GM21529 (cell line): ENCODE data around the gene MYOD1.

Experiments
- ATAC-seq: cut with Tn5 transposase; IDR thresholded peaks from one replicate; pipeline ENCODE4 v1.9.1; 2021; ENCODE audit not compliant: unreplicated experiment

The MYOD1 gene

DNA sequence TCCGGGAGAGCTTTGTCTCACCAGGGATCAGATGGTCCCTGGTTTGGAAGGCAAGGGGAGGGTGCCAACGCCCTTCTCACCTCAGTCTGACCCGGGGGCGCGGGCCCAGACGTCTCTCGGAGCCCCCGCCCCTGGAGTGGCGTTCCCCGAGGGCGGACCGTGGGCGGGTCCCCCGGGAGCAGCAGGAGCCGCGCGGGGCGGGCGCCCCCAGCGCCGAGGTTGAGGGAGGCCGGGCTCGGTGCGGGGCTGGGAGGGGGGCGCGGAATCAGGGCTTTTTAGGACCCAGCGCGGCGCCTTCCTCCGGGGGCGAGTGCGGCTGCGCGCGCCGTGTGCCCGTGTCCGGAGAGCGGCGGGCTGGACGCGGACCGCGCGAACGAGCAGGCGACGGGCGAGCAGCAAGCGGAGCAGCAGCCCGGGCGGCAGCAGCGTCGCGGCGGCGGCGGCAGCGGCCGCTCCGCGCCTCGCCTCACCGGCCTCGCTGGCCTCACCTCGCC, 15.1 kb downstream of the MYOD1 start, which contains the start of gene KCNC1:
Gene KCNC1 (plus strand): TSS at position 364 of the 494 bp plus-strand sequence. CDS start 1,222 bp downstream, outside the sequence.
- ATAC-seq = no peak

DNA sequence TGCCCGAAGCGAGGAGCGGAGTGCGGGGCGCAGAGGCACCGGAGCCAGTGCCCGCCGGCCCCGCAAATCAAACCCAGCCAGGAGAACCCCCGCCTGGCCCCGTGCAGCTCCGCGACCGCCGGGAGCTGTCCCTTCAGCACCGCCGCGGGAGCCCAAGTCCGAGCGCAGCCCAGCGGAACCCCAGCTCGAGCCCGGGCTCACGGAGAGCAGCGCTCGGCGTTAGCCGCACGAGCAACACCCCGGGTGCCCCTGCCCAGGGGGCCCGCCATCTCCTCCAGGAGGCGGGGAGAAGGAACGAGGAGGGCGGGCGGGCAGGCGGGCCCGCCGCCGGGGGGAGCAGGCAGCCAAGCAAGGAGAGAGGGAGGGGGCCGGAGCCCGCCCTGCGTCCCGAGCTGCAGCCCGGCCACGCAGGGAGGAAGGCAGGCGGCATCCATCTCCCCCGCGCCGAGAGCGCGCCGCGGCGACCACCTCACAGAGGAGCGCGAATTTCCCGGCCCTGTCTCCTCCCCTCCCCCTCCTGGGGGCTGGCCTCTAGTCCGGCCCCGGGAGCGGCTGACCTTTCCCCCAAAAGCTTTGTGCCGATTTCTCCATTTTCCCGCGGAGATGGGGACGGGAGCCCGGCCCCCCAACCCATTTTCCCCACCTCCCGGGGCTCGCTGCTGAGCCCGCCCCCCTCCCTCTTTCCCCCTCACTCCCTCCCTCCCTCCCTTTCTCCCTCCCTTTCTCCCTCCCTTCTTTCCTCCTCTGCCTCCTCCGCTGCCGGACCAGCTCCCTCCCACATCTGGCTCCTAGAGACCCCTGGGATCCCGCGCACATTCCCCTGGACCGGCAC, 15.8 kb downstream of the MYOD1 start:
- ATAC-seq = no peak

DNA sequence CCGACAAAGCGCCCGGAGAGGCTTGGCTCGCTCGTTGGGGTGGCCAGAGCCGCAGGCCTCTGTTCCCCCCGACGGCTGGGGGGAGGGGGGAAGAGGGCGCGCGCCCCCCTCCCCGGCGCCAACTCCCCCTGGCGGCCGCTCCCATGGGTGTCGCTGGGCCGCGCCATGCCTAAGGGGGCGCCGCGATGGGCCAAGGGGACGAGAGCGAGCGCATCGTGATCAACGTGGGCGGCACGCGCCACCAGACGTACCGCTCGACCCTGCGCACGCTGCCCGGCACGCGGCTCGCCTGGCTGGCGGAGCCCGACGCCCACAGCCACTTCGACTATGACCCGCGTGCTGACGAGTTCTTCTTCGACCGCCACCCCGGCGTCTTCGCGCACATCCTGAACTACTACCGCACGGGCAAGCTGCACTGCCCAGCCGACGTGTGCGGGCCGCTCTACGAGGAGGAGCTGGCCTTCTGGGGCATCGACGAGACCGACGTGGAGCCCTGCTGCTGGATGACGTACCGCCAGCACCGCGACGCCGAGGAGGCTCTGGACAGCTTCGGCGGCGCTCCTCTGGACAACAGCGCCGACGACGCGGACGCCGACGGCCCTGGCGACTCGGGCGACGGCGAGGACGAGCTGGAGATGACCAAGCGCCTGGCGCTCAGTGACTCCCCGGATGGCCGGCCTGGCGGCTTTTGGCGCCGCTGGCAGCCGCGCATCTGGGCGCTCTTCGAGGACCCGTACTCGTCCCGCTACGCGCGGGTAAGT, 16.6 kb downstream of the MYOD1 start:
- no peak for ATAC-seq

DNA sequence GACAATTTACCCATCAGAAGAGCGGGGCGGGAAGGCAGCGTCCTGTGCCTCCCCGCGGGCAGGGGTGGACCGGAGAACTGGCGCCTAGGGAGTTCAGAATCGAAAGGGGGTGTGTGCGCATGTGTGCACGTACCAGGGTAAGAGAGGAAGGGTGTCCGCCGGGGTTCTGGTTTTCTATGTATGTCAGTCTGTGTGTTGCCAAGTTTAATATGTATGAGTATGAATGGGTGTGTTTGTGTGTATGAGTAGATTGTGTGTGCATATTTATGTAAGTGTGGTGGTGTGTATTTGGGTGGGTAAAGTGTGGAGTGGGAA, 17.2 kb downstream of the MYOD1 start:
- no peak for ATAC-seq

DNA sequence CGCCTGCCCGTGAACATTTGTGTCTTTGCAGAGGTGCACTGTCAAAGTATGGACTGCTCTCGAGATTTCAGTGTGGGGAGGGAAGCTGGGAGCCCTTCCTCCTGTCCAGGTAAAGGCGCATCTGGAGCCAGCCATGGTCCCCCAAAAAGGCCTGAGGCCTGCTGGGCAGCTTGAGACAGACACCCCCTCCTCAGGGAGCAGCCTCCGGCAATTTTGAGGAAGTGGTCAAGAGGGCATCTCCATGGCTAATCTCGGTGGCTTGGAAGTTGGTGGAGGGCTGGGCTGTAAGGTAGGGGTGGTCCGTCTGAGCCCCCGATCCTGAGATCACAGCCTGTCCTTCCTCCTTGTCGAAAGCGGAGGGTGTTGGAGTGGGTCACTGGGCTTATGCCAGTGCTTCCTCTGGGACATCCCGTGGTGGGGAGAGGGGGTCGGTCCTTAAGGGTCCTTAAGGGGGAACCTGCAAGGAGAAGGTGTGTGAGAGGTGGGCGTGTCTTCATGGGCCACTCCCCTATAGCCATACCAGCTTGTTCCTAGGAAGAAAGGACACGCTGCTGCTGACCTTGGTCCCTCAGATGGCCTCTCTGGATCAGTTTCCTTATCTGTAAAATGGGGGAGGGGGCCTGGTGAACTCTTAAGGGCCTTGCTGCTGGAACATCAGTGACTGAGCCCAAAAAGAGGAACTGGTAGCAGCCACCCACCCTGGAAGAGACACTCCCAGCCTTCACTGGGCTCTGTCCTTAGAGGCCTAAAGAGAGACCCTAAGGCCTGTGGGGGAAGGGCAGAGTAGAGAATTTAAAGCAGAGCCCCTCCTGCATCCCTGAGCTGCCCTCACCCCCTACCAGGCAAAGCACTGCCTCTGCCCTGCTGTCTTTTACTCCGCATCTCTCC, 17.8 kb downstream of the MYOD1 start:
- ATAC-seq = no peak

DNA sequence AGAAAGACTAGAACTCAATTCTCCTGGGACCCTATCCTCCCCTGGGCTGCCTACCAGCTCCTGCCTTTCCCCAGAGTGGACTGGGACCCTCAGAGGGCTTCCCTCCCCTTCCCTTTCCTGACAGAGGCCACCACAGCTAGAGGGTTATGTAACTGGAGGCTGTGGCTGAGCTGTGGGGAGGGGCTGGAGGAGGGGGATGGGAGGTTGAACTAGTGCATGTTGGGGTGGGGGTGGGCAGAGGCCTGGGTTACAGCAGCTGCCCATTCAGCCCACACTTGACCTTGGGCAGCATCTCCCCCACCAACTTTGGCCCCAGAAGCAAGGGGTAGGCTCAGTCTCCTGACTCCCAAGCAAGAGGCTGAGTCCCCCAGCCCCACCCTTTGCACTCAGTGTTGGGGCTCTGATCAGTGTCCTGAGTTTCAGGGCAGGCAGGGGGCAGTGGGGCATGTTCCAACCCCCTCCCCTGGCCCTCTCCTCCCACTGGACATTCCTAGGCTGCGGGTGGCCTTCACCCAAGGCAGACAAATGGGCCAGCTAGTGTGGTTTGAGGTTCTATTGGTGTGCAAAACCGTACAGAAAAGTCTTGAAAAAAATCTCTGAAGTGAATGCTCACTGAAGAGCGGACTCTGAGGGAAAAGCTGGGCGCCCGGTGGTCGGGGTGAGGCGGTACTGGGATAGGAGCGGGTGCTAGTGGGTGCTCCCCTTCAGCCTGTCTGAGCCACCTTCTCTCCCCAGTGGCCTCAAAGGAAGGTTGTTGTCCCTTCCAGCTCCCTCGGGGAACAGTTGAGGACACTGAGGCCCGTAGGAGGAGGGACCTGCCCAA, 19.0 kb downstream of the MYOD1 start:
- ATAC-seq = no peak

DNA sequence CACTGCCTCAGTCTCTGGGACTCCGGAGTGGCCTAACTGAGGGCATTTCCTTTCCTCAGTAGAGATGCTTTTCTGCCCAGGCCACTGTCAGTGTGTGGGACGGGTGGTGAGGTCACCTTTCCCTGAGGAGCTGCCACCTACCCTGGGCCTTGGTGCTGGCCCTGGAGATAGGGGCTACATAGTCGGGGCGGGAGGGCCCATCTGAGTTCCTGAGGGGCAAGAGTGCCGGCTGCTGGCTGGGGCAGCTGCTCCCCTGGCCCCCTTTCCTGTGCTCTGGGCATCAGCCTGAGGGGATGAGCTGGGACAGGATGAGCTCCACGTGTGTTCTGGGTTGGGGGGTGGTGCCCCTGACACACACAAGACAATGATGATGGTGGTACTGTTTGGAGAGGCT, 20.6 kb downstream of the MYOD1 start:
- ATAC-seq = no peak

DNA sequence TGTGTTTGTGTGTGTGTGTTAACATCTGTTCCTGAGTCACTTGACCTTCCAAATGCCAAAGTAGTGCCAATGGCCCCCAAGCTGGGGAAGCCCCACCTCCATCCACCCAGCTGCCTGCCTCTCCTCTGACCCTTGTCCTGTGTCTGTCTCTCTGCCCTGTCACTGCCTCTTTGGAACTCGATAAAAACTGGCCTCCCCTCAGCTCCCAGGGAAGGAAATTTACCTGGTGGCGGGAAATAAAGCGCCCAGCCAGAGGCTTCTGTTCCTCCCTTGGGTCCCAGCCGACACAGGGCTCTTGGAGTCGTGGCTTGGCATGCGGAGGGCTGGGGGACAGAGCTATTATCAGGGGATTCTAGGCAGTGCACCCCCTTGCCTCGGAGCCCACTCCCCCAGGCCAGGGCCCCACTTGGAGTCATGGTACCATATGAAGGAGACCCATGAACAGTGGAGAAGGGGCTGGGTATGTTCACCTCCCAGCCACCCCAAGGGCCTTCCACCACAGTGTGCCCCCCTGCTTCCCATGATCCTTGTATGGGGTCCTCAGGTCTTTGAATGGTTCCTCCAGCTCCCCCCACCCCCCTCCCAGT, 21.4 kb downstream of the MYOD1 start:
- ATAC-seq = no peak

DNA sequence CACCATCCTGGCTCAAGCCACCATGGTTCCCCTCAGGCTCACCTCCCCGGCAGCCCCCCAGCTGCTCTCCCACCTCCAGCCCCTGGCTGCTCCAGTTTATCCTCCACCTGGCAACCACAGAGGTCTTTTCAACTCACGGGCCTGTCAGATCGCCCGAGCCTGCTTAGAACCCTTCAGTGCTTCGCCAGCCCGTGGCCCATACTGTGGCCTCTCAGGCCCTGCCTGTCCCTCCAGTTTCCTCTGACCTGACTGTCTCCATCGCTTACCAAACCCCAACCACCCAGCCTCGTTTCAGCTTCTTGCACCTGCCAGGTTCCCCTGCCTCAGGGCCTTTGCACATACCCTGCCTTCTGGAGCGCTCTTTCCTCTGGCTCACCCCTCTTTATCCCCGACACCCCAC, 22.1 kb downstream of the MYOD1 start:
- no peak for ATAC-seq

DNA sequence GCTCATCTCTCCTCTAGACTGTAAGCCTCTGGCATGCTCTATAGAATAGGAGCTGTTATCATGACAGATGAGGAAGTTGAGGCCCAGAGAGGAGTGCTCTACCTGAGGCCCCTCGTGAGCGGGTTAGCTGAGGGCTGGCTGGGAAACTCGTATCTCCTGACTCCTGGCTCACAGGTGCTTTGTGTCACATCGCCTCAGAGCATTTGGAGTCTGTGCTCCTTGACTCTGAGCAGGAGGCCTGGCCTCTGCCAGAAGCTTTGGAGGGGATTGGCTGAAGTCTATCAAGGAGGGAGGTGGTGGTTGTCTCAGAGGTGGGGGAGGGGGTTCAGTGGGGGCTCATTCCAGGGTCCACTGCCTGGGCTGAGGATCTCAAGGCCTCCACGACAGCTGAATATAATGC, 22.6 kb downstream of the MYOD1 start:
- no peak for ATAC-seq

DNA sequence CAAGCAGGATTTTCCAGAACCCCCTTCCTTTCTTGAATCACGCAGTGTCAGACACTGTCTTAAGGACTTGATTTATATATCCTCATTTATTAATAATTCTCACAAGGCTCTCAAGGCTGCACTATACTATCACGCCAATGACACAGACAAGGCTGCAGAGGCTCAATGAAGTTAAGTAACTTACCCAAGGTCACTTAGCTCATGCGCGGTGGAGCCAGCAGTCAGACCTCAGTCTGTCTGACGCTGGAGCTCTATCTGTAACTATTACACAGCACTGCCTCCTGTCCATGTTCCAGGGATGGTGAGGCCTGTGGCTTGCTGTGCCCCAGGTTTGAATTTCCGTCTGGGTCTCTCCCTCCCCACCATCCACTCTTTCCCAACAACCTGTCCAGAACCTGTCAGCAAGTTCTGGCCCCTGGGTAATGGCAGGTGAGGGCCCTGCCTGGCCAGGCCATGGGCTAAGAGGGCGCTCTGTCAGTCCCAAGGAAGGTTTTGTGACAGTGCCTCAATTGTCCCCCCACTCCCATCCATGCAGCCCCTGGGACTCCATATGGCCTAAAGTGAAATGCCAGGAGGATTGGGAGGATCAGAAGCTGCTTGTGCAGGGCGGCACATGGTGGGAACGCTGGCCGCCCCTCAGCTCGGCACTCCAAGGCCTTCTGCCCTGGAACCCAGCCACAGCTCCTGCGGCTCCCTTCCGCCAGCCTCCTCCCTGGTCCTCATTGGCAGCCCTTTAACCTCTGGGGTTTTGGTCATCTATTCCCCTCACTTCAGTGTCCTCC, 23.8 kb downstream of the MYOD1 start:
- no peak for ATAC-seq

DNA sequence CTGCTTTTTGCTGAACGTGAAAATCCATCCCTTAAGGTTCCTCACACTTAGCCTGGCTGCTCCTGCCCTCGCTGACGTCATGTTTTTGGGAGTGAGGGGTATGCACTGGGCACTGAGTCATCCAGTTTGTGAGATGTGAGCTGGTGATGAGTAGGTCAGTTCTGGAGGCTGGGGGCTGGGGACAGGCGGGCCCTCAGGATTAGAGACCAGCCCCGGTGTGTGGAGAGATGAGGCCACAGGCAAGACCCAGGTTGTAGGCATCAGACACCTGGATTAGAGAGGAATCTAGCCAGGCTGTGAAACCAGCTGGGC, 24.4 kb downstream of the MYOD1 start:
- no peak for ATAC-seq

DNA sequence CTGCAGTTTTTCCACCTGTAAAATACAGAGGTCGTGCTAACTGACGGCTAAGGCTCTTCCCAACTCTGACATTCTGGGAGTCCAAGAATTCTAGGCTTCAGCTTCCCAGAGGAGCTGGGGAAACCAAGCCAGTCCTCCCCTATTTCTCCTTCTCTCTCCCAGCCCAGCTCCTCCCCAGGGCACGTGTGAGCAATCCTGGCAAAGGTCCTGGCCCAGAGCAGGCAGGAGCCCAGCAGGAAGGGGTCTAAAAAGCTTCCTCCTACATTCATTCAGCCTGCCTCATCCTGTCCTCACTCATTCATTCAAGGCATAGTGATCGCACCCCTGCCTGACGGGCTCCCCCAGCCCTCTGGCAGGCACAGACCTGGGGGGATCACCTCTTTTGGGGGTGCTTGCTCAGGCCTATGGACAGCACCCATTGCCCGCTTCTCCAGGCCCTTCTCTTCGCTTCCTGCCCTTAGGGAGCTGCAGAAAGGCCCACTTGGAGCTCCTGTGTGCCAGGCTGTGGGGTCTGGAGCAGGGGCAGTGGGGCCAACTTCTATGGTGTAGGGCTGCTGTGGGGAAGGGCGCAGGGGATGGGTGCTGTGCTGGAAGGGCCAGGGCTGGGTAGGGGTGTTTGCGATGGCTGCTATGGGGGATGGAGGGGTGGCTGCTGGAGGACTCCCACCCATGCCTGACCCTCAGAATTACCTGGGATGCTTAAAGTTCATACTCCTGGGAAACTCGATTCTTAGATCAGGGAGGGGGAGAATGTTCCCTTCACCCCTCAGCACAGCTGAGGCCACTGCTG, 25.0 kb downstream of the MYOD1 start:
- ATAC-seq = no peak

DNA sequence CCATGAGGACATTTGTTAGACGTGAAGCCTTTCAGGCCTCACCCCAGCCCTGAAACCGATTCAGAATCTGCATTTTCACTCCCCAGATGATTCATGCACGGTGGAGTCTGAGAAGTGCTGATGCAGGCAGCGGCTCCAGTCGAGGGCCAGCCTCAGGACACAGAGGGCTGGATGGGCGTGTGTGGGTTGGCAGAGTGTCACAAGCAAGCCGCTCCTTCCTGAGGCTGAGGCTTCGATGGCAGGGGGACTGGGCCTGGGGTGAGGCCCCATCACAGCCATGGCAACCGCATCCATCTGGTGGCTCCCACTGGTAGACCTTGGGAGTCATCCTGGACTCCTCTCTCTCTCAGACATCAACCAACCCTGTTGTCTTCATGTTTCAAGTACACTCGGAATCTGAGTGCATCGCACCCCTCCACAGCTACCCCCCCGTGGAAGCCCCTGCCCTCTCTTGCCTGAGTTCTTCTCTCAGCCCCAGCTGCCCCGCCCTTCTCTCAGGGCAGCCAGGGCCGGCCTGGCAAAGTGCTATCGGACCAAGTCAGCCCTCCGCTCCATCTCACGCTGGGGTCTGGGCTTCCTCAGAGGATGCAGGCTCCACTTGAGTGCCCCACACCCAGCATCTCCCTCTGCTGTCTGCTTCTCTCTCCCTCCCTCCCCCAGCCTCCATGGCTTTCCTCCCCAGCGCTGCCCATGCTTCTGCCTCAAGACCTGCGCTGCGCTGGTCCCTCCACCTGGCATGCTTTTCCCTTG, 25.8 kb downstream of the MYOD1 start:
- ATAC-seq = no peak

DNA sequence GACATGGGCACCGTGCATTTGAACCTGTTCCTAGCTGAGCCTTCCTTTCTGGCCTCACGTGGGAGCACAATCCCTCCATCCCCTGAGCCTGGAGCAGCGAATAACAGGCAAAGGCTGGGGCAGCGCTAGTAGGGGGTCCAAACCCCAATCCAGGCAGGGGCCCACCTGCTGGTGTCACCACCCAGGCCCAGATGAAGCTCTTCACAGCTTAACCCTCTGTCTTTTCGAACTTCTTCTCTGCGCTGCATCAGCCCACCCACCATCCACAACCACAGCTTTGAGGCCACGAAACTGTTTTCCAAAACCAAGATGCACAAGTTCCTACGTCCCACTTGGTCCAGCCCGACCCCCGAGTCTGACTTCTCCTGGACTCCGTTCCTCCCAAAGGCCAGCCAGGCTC, 26.7 kb downstream of the MYOD1 start:
- no peak for ATAC-seq

DNA sequence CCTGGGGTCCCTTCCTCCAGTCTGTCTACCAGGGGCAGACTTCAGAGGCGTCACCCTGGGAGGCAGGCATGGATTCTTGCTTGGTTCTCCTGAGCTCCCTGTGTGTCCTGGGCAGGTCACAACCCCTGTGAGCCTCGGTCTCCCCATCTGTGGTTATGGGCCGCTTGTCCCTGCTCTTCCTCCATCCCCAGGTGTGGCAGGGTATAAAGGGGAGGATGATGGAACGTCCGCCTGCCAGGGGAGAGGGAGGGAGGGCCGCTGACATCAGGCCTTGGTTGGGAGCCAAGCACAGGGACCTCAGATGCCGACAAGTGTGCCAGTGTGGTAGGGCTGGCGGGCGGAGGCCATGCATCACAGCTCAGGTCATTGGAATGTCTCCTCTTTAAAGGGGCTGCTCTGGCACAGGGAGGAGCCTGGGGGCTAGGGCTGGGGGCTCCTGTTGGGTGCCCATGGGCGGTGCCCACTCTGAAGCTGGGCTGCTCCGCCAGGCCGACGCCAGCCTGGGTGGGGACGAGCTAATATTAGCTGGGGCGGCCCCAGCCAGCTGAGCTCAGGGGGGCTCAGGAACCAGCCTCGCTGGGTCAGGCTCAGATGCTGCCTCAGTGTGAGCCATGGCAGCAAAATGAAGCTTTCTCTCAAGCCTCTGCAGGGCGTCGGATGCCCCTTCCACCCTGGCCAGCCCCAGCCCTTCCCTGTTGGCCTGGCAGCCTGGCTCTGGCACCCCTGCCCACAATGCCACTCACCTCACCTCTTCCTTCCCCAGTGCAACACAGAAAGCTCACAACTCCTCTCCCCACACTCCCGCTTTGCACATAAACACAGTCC, 28.0 kb downstream of the MYOD1 start:
- ATAC-seq = no peak

DNA sequence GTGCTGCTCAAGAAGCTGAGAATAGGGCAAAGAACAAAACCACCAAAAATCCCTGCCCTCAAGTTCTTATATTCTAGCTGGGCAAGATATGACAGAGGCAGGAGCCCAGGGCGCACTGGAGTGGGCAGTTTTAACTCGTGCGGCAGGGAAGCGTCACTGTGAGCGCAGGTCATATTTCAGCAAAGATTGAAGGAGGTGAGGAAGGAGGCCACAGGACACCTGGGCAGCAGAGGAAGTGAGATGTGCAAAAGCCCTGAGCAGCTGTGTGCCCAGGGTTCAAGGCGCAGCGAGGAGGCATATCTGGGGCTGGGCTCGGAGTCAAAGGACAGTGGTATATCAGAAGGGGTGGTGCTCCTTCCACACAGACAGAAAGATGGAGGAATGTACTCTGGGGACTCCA, 28.7 kb downstream of the MYOD1 start:
- ATAC-seq = no peak
